ENCODE results near the gene ST8SIA4. TPM values are rescaled to one million over a fixed set of nuclear protein-coding genes. Genes with fewer than 3 reads are reported as not detected.

The ST8SIA4 gene
- total and polyA plus RNA-seq, 2 donors from 2014 or later = 0.69 to 11.6 TPM

GRCh38 chr5:100838048-100838473, 65.0 kb downstream of the ST8SIA4 start:
- DNase-seq (no peak), FAIRE-seq (no peak)
- Histone ChIP-seq H3K36me3 (ENCODE audit: control insufficient read depth in 2 of 3, insufficient read depth in 3 of 3, low read length in 3 of 3) (no peaks in the 10 kb centered on the region), H3K4me3 (ENCODE audit: low read length in 3 of 3) (no peak overlapping the region), H3K4me1 (ENCODE audit: control insufficient read depth in 2 of 3, insufficient read depth in 2 of 3, low read depth in 1 of 3, low read length in 3 of 3) (no peaks in the 10 kb centered on the region), H3K27ac (ENCODE audit: low read depth in 2 of 2, low read length in 2 of 2) (no peak overlapping the region), H3K9me3 (ENCODE audit: control insufficient read depth in 2 of 3, insufficient read depth in 1 of 3, low read length in 3 of 3) (no peaks in the 10 kb centered on the region), H3K27me3 (ENCODE audit: control insufficient read depth, insufficient read depth, low read length) (no peaks in the 10 kb centered on the region), H3K9ac (ENCODE audit: low read length in 3 of 3) (no peak overlapping the region)
- intact Hi-C loops (cut with DNase I) = no loop called here
- no peak for TF ChIP-seq CTCF (IDR thresholded peaks at IDR 0.05; ENCODE audit: borderline replicate concordance, extremely low read depth, insufficient read depth)

- no peak for TF ChIP-seq CTCF (IDR thresholded peaks at IDR 0.05; ENCODE audit: borderline replicate concordance, extremely low read depth, insufficient read depth)
- FAIRE-seq = no peak
- intact Hi-C loops (cut with DNase I) = no loop called here
- Histone ChIP-seq H3K27me3 (ENCODE audit: control insufficient read depth, insufficient read depth, low read length) (no peaks in the 10 kb centered on the region), H3K27ac (ENCODE audit: low read depth in 2 of 2, low read length in 2 of 2) (no peak overlapping the region), H3K9ac (ENCODE audit: low read length in 3 of 3) (no peak overlapping the region), H3K9me3 (ENCODE audit: control insufficient read depth in 2 of 3, insufficient read depth in 1 of 3, low read length in 3 of 3) (no peaks in the 10 kb centered on the region), H3K4me3 (ENCODE audit: low read length in 3 of 3) (no peak overlapping the region), H3K36me3 (ENCODE audit: control insufficient read depth in 2 of 3, insufficient read depth in 3 of 3, low read length in 3 of 3) (no peaks in the 10 kb centered on the region), H3K4me1 (ENCODE audit: control insufficient read depth in 2 of 3, insufficient read depth in 2 of 3, low read depth in 1 of 3, low read length in 3 of 3) (no peaks in the 10 kb centered on the region)
- DNase-seq = no peak
These were observed 68.6 kb downstream of the ST8SIA4 start for GRCh38 chr5:100834519-100834918.

GRCh38 chr5:100832252-100833230, 70.5 kb downstream of the ST8SIA4 start:
- H3K27me3 ChIP-seq (ENCODE audit: control insufficient read depth, insufficient read depth, low read length) = no peaks in the 10 kb centered on the region
- TF ChIP-seq CTCF (IDR thresholded peaks at IDR 0.05; ENCODE audit: borderline replicate concordance, extremely low read depth, insufficient read depth) = no peak
- H3K4me3 ChIP-seq (ENCODE audit: low read length in 3 of 3) = no peak overlapping the region
- intact Hi-C loops (cut with DNase I) = no loop called here
- H3K36me3 ChIP-seq (ENCODE audit: control insufficient read depth in 2 of 3, insufficient read depth in 3 of 3, low read length in 3 of 3) = no peaks in the 10 kb centered on the region
- H3K9ac ChIP-seq (ENCODE audit: low read length in 3 of 3) = no peak overlapping the region
- no peaks in the 10 kb centered on the region for H3K4me1 ChIP-seq (ENCODE audit: control insufficient read depth in 2 of 3, insufficient read depth in 2 of 3, low read depth in 1 of 3, low read length in 3 of 3)
- no peak for DNase-seq
- no peak for FAIRE-seq
- H3K27ac ChIP-seq (ENCODE audit: low read depth in 2 of 2, low read length in 2 of 2) = no peak overlapping the region
- H3K9me3 ChIP-seq (ENCODE audit: control insufficient read depth in 2 of 3, insufficient read depth in 1 of 3, low read length in 3 of 3) = no peaks in the 10 kb centered on the region
